CD4-positive, alpha-beta T cell treated with Interleukin-17A for 4 hours (primary cell): Measurements from ENCODE around the gene E4F1.
"Not testable (repeated sequence)": the region's sequence is repeated elsewhere in the genome, so short reads cannot be mapped to it uniquely, and the experiment has no call there.

Experiments used
- DNase-seq: peaks from one replicate; pipeline ENCODE4 v3.0.0-alpha.2; 2020; ENCODE audit warnings: mixed read lengths

Gene E4F1

GRCh38 chr16:2250652-2251295 lies 27.4 kb downstream of the E4F1 start:
- peak; percentile 54 for DNase-seq

GRCh38 chr16:2251296-2252111 lies 28.1 kb downstream of the E4F1 start, which contains the start of gene ECI1:
Gene ECI1, minus strand, starts transcription at chr16:2251587. Its CDS starts 21 bp downstream, at chr16:2251566.
- DNase-seq: peak; percentile 88

- DNase-seq: no peak
These were observed 29.4 kb downstream of the E4F1 start for GRCh38 chr16:2252806-2253148.

- no peak for DNase-seq
These were observed 29.9 kb downstream of the E4F1 start for GRCh38 chr16:2253293-2253692.

- no peak for DNase-seq
These were observed 33.2 kb downstream of the E4F1 start for GRCh38 chr16:2256531-2257140.

GRCh38 chr16:2257726-2258125 lies 34.3 kb downstream of the E4F1 start:
- no peak for DNase-seq

GRCh38 chr16:2258530-2258929 lies 35.1 kb downstream of the E4F1 start:
- DNase-seq: not testable (repeated sequence)

GRCh38 chr16:2260250-2260649 lies 36.9 kb downstream of the E4F1 start:
- no peak for DNase-seq

GRCh38 chr16:2263026-2263425 lies 39.6 kb downstream of the E4F1 start:
- not testable (repeated sequence) for DNase-seq

- not testable (repeated sequence) for DNase-seq
These were observed 43.5 kb downstream of the E4F1 start for GRCh38 chr16:2266887-2267286.

GRCh38 chr16:2267505-2267912 lies 44.1 kb downstream of the E4F1 start:
- not testable (repeated sequence) for DNase-seq

- peak; percentile 97 for DNase-seq
These were observed 44.7 kb downstream of the E4F1 start, which contains the start of gene RNPS1 for GRCh38 chr16:2267913-2268666. Gene RNPS1, minus strand, starts transcription at chr16:2268126. Its CDS starts 3,483 bp downstream, at chr16:2264643.

- no peak for DNase-seq
These were observed 46.7 kb downstream of the E4F1 start for GRCh38 chr16:2270070-2270462.

- DNase-seq: no peak
These were observed 47.4 kb downstream of the E4F1 start for GRCh38 chr16:2270588-2271470.

- no peak for DNase-seq
These were observed 48.6 kb downstream of the E4F1 start for GRCh38 chr16:2271848-2272461.

GRCh38 chr16:2273484-2273883 lies 50.1 kb downstream of the E4F1 start:
- DNase-seq: no peak

- no peak for DNase-seq
These were observed 50.5 kb downstream of the E4F1 start for GRCh38 chr16:2273931-2274330.

GRCh38 chr16:2275476-2276367 lies 52.3 kb downstream of the E4F1 start:
- DNase-seq: no peak

GRCh38 chr16:2276368-2277195 lies 53.2 kb downstream of the E4F1 start:
- DNase-seq: no peak
